GM23338 (cell line): ENCODE data around the gene RSU1. TPM values are rescaled to one million over a fixed set of nuclear protein-coding genes. Genes with fewer than 3 reads are reported as not detected.

Experiments
- ETS1 ChIP-seq: IDR thresholded peaks from 2 replicates; pipeline ENCODE4 v1.6.1; 2016; ENCODE audit warnings: antibody characterized with exemption
- JUNB ChIP-seq: IDR thresholded peaks from one replicate; pipeline ENCODE4 v1.6.1; 2016; ENCODE audit warnings: antibody characterized with exemption; ENCODE audit not compliant: unreplicated experiment
- REST ChIP-seq: IDR thresholded peaks from one replicate; pipeline ENCODE4 v1.6.1; 2018; ENCODE audit warnings: antibody characterized with exemption; ENCODE audit not compliant: unreplicated experiment
- ZNF114 ChIP-seq: fragments of 250-450 bp; sonication (Bioruptor Pico); IDR thresholded peaks from 2 replicates; pipeline ENCODE4 v1.5.0; 2020; ENCODE audit warnings: mild to moderate bottlenecking, moderate library complexity
- ZNF462 ChIP-seq: fragments of 250-450 bp; sonication (Bioruptor Pico); IDR thresholded peaks from 2 replicates; pipeline ENCODE4 v1.5.0; 2020; ENCODE audit warnings: mild to moderate bottlenecking, moderate library complexity
- polyA plus RNA-seq: library from polyadenylated mRNA; unstranded; fragments of >200 nt; fragmentation: Nextera tagmentation; extraction: Ambion mirVana; gene quantifications from 2 replicates; pipeline ENCODE4 v1.2.1, GENCODE V29; 2016
- total RNA-seq: library from RNA; depleted of rRNA; stranded (reverse); fragments of >200 nt; shearing (Covaris generic); gene quantifications from 2 replicates; pipeline ENCODE4 v1.2.3, GENCODE V29; 2014

Gene RSU1
- total and polyA plus RNA-seq, 2 experiments from 2014 or later = 62.7 to 96.2 TPM

- TF ChIP-seq REST (no peak), JUNB (no peak), ETS1 (no peak), ZNF462 (CRISPR knock-in tag) (no peak), ZNF114 (CRISPR knock-in tag) (no peak)
Observed at GRCh38 chr10:16866541-16867275, 49.5 kb upstream of the RSU1 start (continued).
